MM.1S (cell line): Measurements from ENCODE around the gene C8A.
A peak's percentile ranks its signal among the peaks of the same experiment; 100 is the strongest.

Experiments
- DNase-seq: peaks from one replicate; pipeline ENCODE4 v3.0.0-alpha.2; 2015
- H2AFZ ChIP-seq: fragments of 300-600 bp; sonication (generic); 2 replicates; pipeline ENCODE4 v1.6.0; 2016; ENCODE audit warnings: antibody characterized with exemption, low read length
- H3F3A ChIP-seq: fragments of 300-600 bp; sonication (generic); 2 replicates; pipeline ENCODE4 v1.6.1; 2016; ENCODE audit warnings: mild to moderate bottlenecking, antibody characterized with exemption, low read length, moderate library complexity, mixed read lengths; ENCODE audit not compliant: insufficient read depth
- H3K27ac ChIP-seq: fragments of 300-600 bp; sonication (generic); 2 replicates; pipeline ENCODE4 v1.5.1; 2016; ENCODE audit warnings: mild to moderate bottlenecking, low read length
- H3K27me3 ChIP-seq: fragments of 300-600 bp; sonication (generic); replicated peaks from 2 replicates; pipeline ENCODE4 v1.6.0; 2016; ENCODE audit warnings: low read length; ENCODE audit not compliant: insufficient read depth
- H3K36me3 ChIP-seq: fragments of 300-600 bp; sonication (generic); replicated peaks from 2 replicates; pipeline ENCODE4 v1.6.1; 2016; ENCODE audit warnings: mild to moderate bottlenecking, low read length, mixed read lengths; ENCODE audit not compliant: insufficient read depth
- H3K4me1 ChIP-seq: fragments of 300-600 bp; sonication (generic); 2 replicates; pipeline ENCODE4 v1.6.1; 2016; ENCODE audit warnings: low read length, mixed read lengths
- H3K4me2 ChIP-seq: fragments of 300-600 bp; sonication (generic); 2 replicates; pipeline ENCODE4 v1.6.0; 2016; ENCODE audit warnings: low read depth, low read length
- H3K4me3 ChIP-seq: fragments of 300-600 bp; sonication (generic); 2 replicates; pipeline ENCODE4 v1.5.1; 2016; ENCODE audit warnings: low read length, mixed read lengths
- H3K79me2 ChIP-seq: fragments of 300-600 bp; sonication (generic); 2 replicates; pipeline ENCODE4 v1.6.1; 2016; ENCODE audit warnings: mixed run types, low read length, mixed read lengths
- H3K9ac ChIP-seq: fragments of 300-600 bp; sonication (generic); 2 replicates; pipeline ENCODE4 v1.6.1; 2016; ENCODE audit warnings: low read length, mixed read lengths
- H3K9me2 ChIP-seq: fragments of 300-600 bp; sonication (generic); replicated peaks from 2 replicates; pipeline ENCODE4 v1.6.1; 2016; ENCODE audit warnings: mild to moderate bottlenecking, low read length, mixed read lengths; ENCODE audit not compliant: insufficient read depth
- H3K9me3 ChIP-seq: fragments of 300-600 bp; sonication (generic); replicated peaks from 2 replicates; pipeline ENCODE4 v1.6.1; 2016; ENCODE audit warnings: mild to moderate bottlenecking, low read length, mixed read lengths; ENCODE audit not compliant: insufficient read depth
- H4K20me1 ChIP-seq: fragments of 300-600 bp; sonication (generic); 2 replicates; pipeline ENCODE4 v1.6.1; 2016; ENCODE audit warnings: mild to moderate bottlenecking, low read length, moderate library complexity, mixed read lengths; ENCODE audit not compliant: insufficient read depth
- CTCF ChIP-seq: fragments of 300-600 bp; sonication (generic); IDR thresholded peaks from 2 replicates; pipeline ENCODE4 v1.5.1; 2016; ENCODE audit warnings: antibody characterized with exemption, low read length, mixed read lengths
- EZH2 ChIP-seq: fragments of 300-600 bp; sonication (generic); optimal IDR thresholded peaks from 2 replicates; pipeline ENCODE3; 2017; ENCODE audit warnings: low read depth, mild to moderate bottlenecking, antibody characterized with exemption, low read length, mixed read lengths
- EZH2phosphoT487 ChIP-seq: fragments of 300-600 bp; sonication (generic); IDR thresholded peaks from 2 replicates; pipeline ENCODE4 v1.6.1; 2018; ENCODE audit warnings: antibody characterized with exemption, low read length

The C8A gene

GRCh38 chr1:56831871-56832693 is 22.5 kb upstream of the C8A start:
- Histone ChIP-seq H3K27me3 (no peaks in the 10 kb centered on the region), H2AFZ (no peak overlapping the region)
- DNase-seq, result peak; percentile 72

GRCh38 chr1:56833088-56833487 is 21.5 kb upstream of the C8A start:
- TF ChIP-seq CTCF (no peak), EZH2 (no peak), EZH2phosphoT487 (no peak)
- Histone ChIP-seq H3K79me2 (no peaks in the 10 kb centered on the region), H3K4me2 (no peak overlapping the region), H3K27me3 (no peaks in the 10 kb centered on the region), H3K4me3 (no peak overlapping the region), H3K9ac (no peak overlapping the region), H2AFZ (no peak overlapping the region), H3K36me3 (no peaks in the 10 kb centered on the region), H4K20me1 (no peaks in the 10 kb centered on the region), H3K4me1 (no peaks in the 10 kb centered on the region), H3F3A (no peaks in the 10 kb centered on the region), H3K27ac (no peak overlapping the region), H3K9me3 (no peaks in the 10 kb centered on the region), H3K9me2 (no peaks in the 10 kb centered on the region)
- DNase-seq, result no peak

More at GRCh38 chr1:56831871-56832693, 22.5 kb upstream of the C8A start:
- TF ChIP-seq EZH2 (no peak), CTCF (peak; percentile 97), EZH2phosphoT487 (no peak)
- peak overlapping the region; percentile 10; the same call in 1 of the 2 replicates for H3K4me2 ChIP-seq
- no peaks in the 10 kb centered on the region for H3K9me3 ChIP-seq
- no peak overlapping the region for H3K4me3 ChIP-seq
- H3K4me1 ChIP-seq, result no peaks in the 10 kb centered on the region
- H3F3A ChIP-seq, result no peaks in the 10 kb centered on the region
- no peak overlapping the region for H3K27ac ChIP-seq
- no peaks in the 10 kb centered on the region for H3K79me2 ChIP-seq
- no peaks in the 10 kb centered on the region for H3K9me2 ChIP-seq
- H4K20me1 ChIP-seq, result no peaks in the 10 kb centered on the region
- H3K9ac ChIP-seq, result no peak overlapping the region
- no peaks in the 10 kb centered on the region for H3K36me3 ChIP-seq

GRCh38 chr1:56834137-56834900 is 20.3 kb upstream of the C8A start:
- no peak for DNase-seq
- no peak for TF ChIP-seq EZH2
- Histone ChIP-seq H3K9me2 (no peaks in the 10 kb centered on the region), H3K4me2 (no peak overlapping the region), H3K27me3 (no peaks in the 10 kb centered on the region), H3K9ac (no peak overlapping the region), H4K20me1 (no peaks in the 10 kb centered on the region), H3K79me2 (no peaks in the 10 kb centered on the region), H2AFZ (no peak overlapping the region), H3K9me3 (no peaks in the 10 kb centered on the region), H3K4me3 (no peak overlapping the region), H3K36me3 (no peaks in the 10 kb centered on the region), H3K27ac (no peak overlapping the region), H3F3A (no peaks in the 10 kb centered on the region), H3K4me1 (no peaks in the 10 kb centered on the region)

- DNase-seq, result no peak
- no peaks in the 10 kb centered on the region for H3K36me3 ChIP-seq
Measured at GRCh38 chr1:56835657-56836056, 18.9 kb upstream of the C8A start.

More at GRCh38 chr1:56835657-56836056, 18.9 kb upstream of the C8A start:
- Histone ChIP-seq H3K27ac (no peak overlapping the region), H3K9ac (no peak overlapping the region), H3K4me2 (no peak overlapping the region), H2AFZ (no peak overlapping the region), H3K9me2 (no peaks in the 10 kb centered on the region), H4K20me1 (no peaks in the 10 kb centered on the region), H3K27me3 (no peaks in the 10 kb centered on the region), H3F3A (no peaks in the 10 kb centered on the region), H3K4me1 (no peaks in the 10 kb centered on the region), H3K9me3 (no peaks in the 10 kb centered on the region), H3K4me3 (no peak overlapping the region), H3K79me2 (no peaks in the 10 kb centered on the region)
- TF ChIP-seq EZH2phosphoT487, result no peak
- no peak for TF ChIP-seq CTCF
- TF ChIP-seq EZH2, result no peak
